GM21515 (cell line): ENCODE measurements around the gene PLAAT2.
"Not testable (repeated sequence)": the region's sequence is repeated elsewhere in the genome, so short reads cannot be mapped to it uniquely, and the experiment has no call there.

ENCODE experiments used
- ATAC-seq: cut with Tn5 transposase; IDR thresholded peaks from one replicate; pipeline ENCODE4 v1.9.1; 2021; ENCODE audit not compliant: unreplicated experiment

The PLAAT2 gene

GRCh38 chr11:63563201-63564055 is at the start of gene PLAAT2:
Gene PLAAT2 (minus strand): TSS chr11:63563379. CDS start chr11:63563324, 55 bp downstream.
- peak; percentile 5 for ATAC-seq

- no peak for ATAC-seq
Observed at GRCh38 chr11:63612181-63612580, 49.0 kb upstream of the PLAAT2 start.

GRCh38 chr11:63611395-63611747 is 48.2 kb upstream of the PLAAT2 start:
- no peak for ATAC-seq

GRCh38 chr11:63610604-63611394 is 47.6 kb upstream of the PLAAT2 start:
- ATAC-seq: no peak

- ATAC-seq: no peak
Observed at GRCh38 chr11:63609971-63610580, 46.9 kb upstream of the PLAAT2 start.

- no peak for ATAC-seq
Observed at GRCh38 chr11:63609536-63609935, 46.4 kb upstream of the PLAAT2 start.

- ATAC-seq: no peak
Observed at GRCh38 chr11:63608353-63609345, 45.5 kb upstream of the PLAAT2 start.

- no peak for ATAC-seq
Observed at GRCh38 chr11:63603180-63603518, 40.0 kb upstream of the PLAAT2 start.

- not testable (repeated sequence) for ATAC-seq
Observed at GRCh38 chr11:63602290-63603179, 39.4 kb upstream of the PLAAT2 start.

- no peak for ATAC-seq
Observed at GRCh38 chr11:63599211-63600122, 36.3 kb upstream of the PLAAT2 start.

- no peak for ATAC-seq
Observed at GRCh38 chr11:63598556-63598955, 35.4 kb upstream of the PLAAT2 start.

- no peak for ATAC-seq
Observed at GRCh38 chr11:63595296-63595695, 32.1 kb upstream of the PLAAT2 start.

GRCh38 chr11:63592975-63593395 is 29.8 kb upstream of the PLAAT2 start:
- no peak for ATAC-seq

- ATAC-seq: no peak
Observed at GRCh38 chr11:63590024-63590788, 27.0 kb upstream of the PLAAT2 start.

GRCh38 chr11:63589000-63589399 is 25.8 kb upstream of the PLAAT2 start:
- no peak for ATAC-seq

- ATAC-seq: no peak
Observed at GRCh38 chr11:63586451-63587166, 23.4 kb upstream of the PLAAT2 start.

GRCh38 chr11:63583357-63583677 is 20.1 kb upstream of the PLAAT2 start:
- ATAC-seq: no peak
